Measurements from ENCODE around the gene RNF26.

RNF26 gene

GRCh38 chr11:119318240-119319135, 15.8 kb upstream of the RNF26 start:
- H3K4me1 Mint-ChIP-seq (ENCODE audit: low read depth in 2 of 2) = peaks cover 22 to 31% of the 10 kb centered on the region in 2 donors
- H3K9me3 Mint-ChIP-seq = no peaks in the 10 kb centered on the region
- peak in 2 of 3 experiments; percentile 47 to 54 for DNase-seq
- peaks cover 32 to 35% of the 10 kb centered on the region in 2 donors for H3K27me3 Mint-ChIP-seq
- peak; percentile 61 for ATAC-seq (replicated peaks)
- H3K4me3 Mint-ChIP-seq = peak overlapping the region; percentile 75 to 82
- H3K27ac Mint-ChIP-seq = peak overlapping the region; percentile 82 to 93
- peaks cover 26% of the 10 kb centered on the region for H3K36me3 Mint-ChIP-seq (ENCODE audit: insufficient read depth)

GRCh38 chr11:119319136-119319699, 15.1 kb upstream of the RNF26 start:
- no peak for DNase-seq

GRCh38 chr11:119319700-119320239, 14.6 kb upstream of the RNF26 start:
- ATAC-seq (replicated peaks) = no peak
- Mint-ChIP-seq H3K4me1 (ENCODE audit: low read depth in 2 of 2) (peaks cover 25 to 34% of the 10 kb centered on the region in 2 donors), H3K36me3 (ENCODE audit: insufficient read depth) (peaks cover 23% of the 10 kb centered on the region), H3K27ac (peak overlapping the region; percentile 82 to 93), H3K4me3 (peak overlapping the region; percentile 75 to 82), H3K9me3 (no peaks in the 10 kb centered on the region), H3K27me3 (peaks cover 24 to 27% of the 10 kb centered on the region in 2 donors)
- no peak for DNase-seq

More at GRCh38 chr11:119319136-119319699, 15.1 kb upstream of the RNF26 start:
- peak overlapping the region; percentile 82 to 93 for H3K27ac Mint-ChIP-seq
- peak overlapping the region; percentile 75 to 82 for H3K4me3 Mint-ChIP-seq
- H3K27me3 Mint-ChIP-seq = peaks cover 29 to 33% of the 10 kb centered on the region in 2 donors
- no peak for ATAC-seq (replicated peaks)
- H3K36me3 Mint-ChIP-seq (ENCODE audit: insufficient read depth) = peaks cover 26% of the 10 kb centered on the region
- peaks cover 25 to 34% of the 10 kb centered on the region in 2 donors for H3K4me1 Mint-ChIP-seq (ENCODE audit: low read depth in 2 of 2)
- no peaks in the 10 kb centered on the region for H3K9me3 Mint-ChIP-seq

GRCh38 chr11:119320240-119320775, 14.0 kb upstream of the RNF26 start:
- peaks cover 19% of the 10 kb centered on the region for H3K36me3 Mint-ChIP-seq (ENCODE audit: insufficient read depth)
- peak overlapping the region; percentile 75 to 82 for H3K4me3 Mint-ChIP-seq
- no peaks in the 10 kb centered on the region for H3K9me3 Mint-ChIP-seq
- ATAC-seq (replicated peaks) (no peak), DNase-seq (no peak)
- peaks cover 19 to 22% of the 10 kb centered on the region in 2 donors for H3K27me3 Mint-ChIP-seq
- H3K4me1 Mint-ChIP-seq (ENCODE audit: low read depth in 2 of 2) = peaks cover 22 to 33% of the 10 kb centered on the region in 2 donors
- H3K27ac Mint-ChIP-seq = peak overlapping the region; percentile 82 to 93

- H3K27me3 Mint-ChIP-seq = peaks cover 13 to 15% of the 10 kb centered on the region in 2 donors
- peak overlapping the region; percentile 59 to 93 for H3K27ac Mint-ChIP-seq
- no peaks in the 10 kb centered on the region for H3K9me3 Mint-ChIP-seq
- H3K4me1 Mint-ChIP-seq (ENCODE audit: low read depth in 2 of 2) = peaks cover 18 to 27% of the 10 kb centered on the region in 2 donors
- ATAC-seq (replicated peaks) (peak; percentile 63), DNase-seq (peak; percentile 48 to 52 (median 50))
- H3K36me3 Mint-ChIP-seq (ENCODE audit: insufficient read depth) = peaks cover 13% of the 10 kb centered on the region
- H3K4me3 Mint-ChIP-seq = peak overlapping the region; percentile 82 to 87
These were observed 13.4 kb upstream of the RNF26 start for GRCh38 chr11:119320776-119321524.

- no peak overlapping the region for H3K4me3 Mint-ChIP-seq
- no peaks in the 10 kb centered on the region for H3K9me3 Mint-ChIP-seq
- H3K27me3 Mint-ChIP-seq = peaks cover 12% of the 10 kb centered on the region in 2 donors
- ATAC-seq (replicated peaks) (no peak), DNase-seq (no peak)
- peaks cover 13% of the 10 kb centered on the region for H3K36me3 Mint-ChIP-seq (ENCODE audit: insufficient read depth)
- H3K4me1 Mint-ChIP-seq (ENCODE audit: low read depth in 2 of 2) = peaks cover 18 to 22% of the 10 kb centered on the region in 2 donors
- H3K27ac Mint-ChIP-seq = no peak overlapping the region
These were observed 12.0 kb upstream of the RNF26 start for GRCh38 chr11:119322360-119322739.

- DNase-seq (no peak), ATAC-seq (replicated peaks) (no peak)
- Mint-ChIP-seq H3K4me1 (ENCODE audit: low read depth in 2 of 2) (peaks cover 18 to 22% of the 10 kb centered on the region in 2 donors), H3K4me3 (no peak overlapping the region), H3K36me3 (ENCODE audit: insufficient read depth) (peaks cover 13% of the 10 kb centered on the region), H3K9me3 (no peaks in the 10 kb centered on the region), H3K27ac (no peak overlapping the region), H3K27me3 (peaks cover 12% of the 10 kb centered on the region in 2 donors)
These were observed 11.3 kb upstream of the RNF26 start for GRCh38 chr11:119322921-119323531.

GRCh38 chr11:119323532-119324033, 10.7 kb upstream of the RNF26 start:
- DNase-seq (peak; percentile 73 to 80 (median 80)), ATAC-seq (replicated peaks) (no peak)
- Mint-ChIP-seq H3K36me3 (ENCODE audit: insufficient read depth) (peaks cover 13% of the 10 kb centered on the region), H3K27me3 (peaks cover 10 to 11% of the 10 kb centered on the region in 2 donors), H3K4me3 (no peak overlapping the region), H3K9me3 (no peaks in the 10 kb centered on the region), H3K27ac (peak overlapping the region in 1 of 2 donors; percentile 9), H3K4me1 (ENCODE audit: low read depth in 2 of 2) (peaks cover 18 to 21% of the 10 kb centered on the region in 2 donors)

GRCh38 chr11:119324189-119324588, 10.1 kb upstream of the RNF26 start:
- peaks cover 16 to 18% of the 10 kb centered on the region in 2 donors for H3K4me1 Mint-ChIP-seq (ENCODE audit: low read depth in 2 of 2)
- no peak for ATAC-seq (replicated peaks)

GRCh38 chr11:119329320-119329719, 5.0 kb upstream of the RNF26 start:
- H3K4me3 Mint-ChIP-seq = no peak overlapping the region
- ATAC-seq (replicated peaks) = no peak
- peaks cover 7 to 13% of the 10 kb centered on the region in 2 donors for H3K27me3 Mint-ChIP-seq
- H3K27ac Mint-ChIP-seq = no peak overlapping the region
- H3K9me3 Mint-ChIP-seq = no peaks in the 10 kb centered on the region
- DNase-seq = no peak
- peaks cover 2% of the 10 kb centered on the region for H3K36me3 Mint-ChIP-seq (ENCODE audit: insufficient read depth)
- peaks cover 0 to 4% of the 10 kb centered on the region in 2 donors for H3K4me1 Mint-ChIP-seq (ENCODE audit: low read depth in 2 of 2)

More at GRCh38 chr11:119324189-119324588, 10.1 kb upstream of the RNF26 start:
- DNase-seq = no peak
- Mint-ChIP-seq H3K9me3 (no peaks in the 10 kb centered on the region), H3K4me3 (no peak overlapping the region), H3K27me3 (peaks cover 3 to 6% of the 10 kb centered on the region in 2 donors), H3K36me3 (ENCODE audit: insufficient read depth) (peaks cover 10% of the 10 kb centered on the region), H3K27ac (no peak overlapping the region)

- DNase-seq = no peak
- no peak overlapping the region for H3K27ac Mint-ChIP-seq
- H3K4me1 Mint-ChIP-seq (ENCODE audit: low read depth in 2 of 2) = peaks cover 7 to 12% of the 10 kb centered on the region in 2 donors
These were observed 4.1 kb upstream of the RNF26 start for GRCh38 chr11:119330237-119330636.

GRCh38 chr11:119332111-119332765, 2.1 kb upstream of the RNF26 start:
- Mint-ChIP-seq H3K27me3 (peaks cover 7 to 13% of the 10 kb centered on the region in 2 donors), H3K9me3 (no peaks in the 10 kb centered on the region), H3K27ac (no peak overlapping the region), H3K36me3 (ENCODE audit: insufficient read depth) (peaks cover 11% of the 10 kb centered on the region), H3K4me3 (peak overlapping the region in 1 of 2 donors; percentile 94), H3K4me1 (ENCODE audit: low read depth in 2 of 2) (peaks cover 21 to 22% of the 10 kb centered on the region in 2 donors)
- ATAC-seq (replicated peaks) (no peak), DNase-seq (no peak)

More at GRCh38 chr11:119330237-119330636, 4.1 kb upstream of the RNF26 start:
- no peak overlapping the region for H3K4me3 Mint-ChIP-seq
- no peaks in the 10 kb centered on the region for H3K9me3 Mint-ChIP-seq
- H3K27me3 Mint-ChIP-seq = peaks cover 7 to 13% of the 10 kb centered on the region in 2 donors
- peaks cover 11% of the 10 kb centered on the region for H3K36me3 Mint-ChIP-seq (ENCODE audit: insufficient read depth)
- no peak for ATAC-seq (replicated peaks)
